ENCODE measurements around the gene C5orf63. TPM values are rescaled to one million over a fixed set of nuclear protein-coding genes. Genes with fewer than 3 reads are reported as not detected.

The C5orf63 gene
- total and polyA plus RNA-seq, 10 of the 15 experiments (the other 5 are each of a cell fraction or from before 2014, with no cell fraction given) = 8.7 to 54.3 (median 11.9) TPM

GRCh38 chr5:127085796-127086195 is 12.5 kb upstream of the C5orf63 start:
- ChIA-PET CTCF (interaction anchor here (0.7 to 1.5 kb wide), 3 partner anchors 9 to 228 kb away, joined by 3 to 4 read pairs (median 4); partner anchors contain the start of gene C5orf63), POLR2A (interaction anchor here (0.5 kb wide), 1 partner anchor 51 kb away, joined by 3 read pairs; no protein-coding TSS in a partner anchor), RAD21 (ENCODE audit: unreplicated experiment) (interaction anchor here (0.8 kb wide), 1 partner anchor 249 kb away, joined by 3 read pairs; no protein-coding TSS in a partner anchor), SMC1A (ENCODE audit: uncharacterized antibody, unreplicated experiment) (interaction anchor here (0.6 to 1.0 kb wide), 2 partner anchors 59 to 111 kb away, joined by 3 read pairs; no protein-coding TSS in a partner anchor)
- 39% methylated on average over 5 of the region's 5 CpGs for WGBS (ENCODE audit: insufficient coverage, insufficient replicate concordance, low lambda C conversion rate, missing lambda C conversion rate)
- Histone ChIP-seq H3K9me3 (replicated peaks; ENCODE audit: control insufficient read depth, insufficient read depth, low read length) (no peaks in the 10 kb centered on the region), H2AFZ (ENCODE audit: control insufficient read depth, low read depth, low read length) (no peak overlapping the region), H3K27ac (ENCODE audit: control insufficient read depth, insufficient read depth) (no peak overlapping the region), H3K4me3 (no peak overlapping the region), H3K9ac (ENCODE audit: control insufficient read depth, insufficient read depth, low read length) (no peak overlapping the region), H3K4me2 (ENCODE audit: control insufficient read depth, insufficient read depth) (no peak overlapping the region), H3K27me3 (replicated peaks in 1 of 2; ENCODE audit: control insufficient read depth in 2 of 2, insufficient read depth in 2 of 2, low read length in 1 of 2) (no peaks in the 10 kb centered on the region), H3K36me3 (ENCODE audit: control insufficient read depth in 2 of 2, insufficient read depth in 2 of 2, low read length in 1 of 2) (no peaks in the 10 kb centered on the region), H3K4me1 (ENCODE audit: control insufficient read depth, insufficient read depth, low read length) (no peaks in the 10 kb centered on the region), H3K79me2 (ENCODE audit: control insufficient read depth, insufficient read depth, low read length) (no peaks in the 10 kb centered on the region), H4K20me1 (ENCODE audit: control insufficient read depth, insufficient read depth) (no peaks in the 10 kb centered on the region)
- intact Hi-C loops (cut with micrococcal nuclease; ENCODE audit: unreplicated experiment) = no loop called here
- in situ Hi-C loops (cut with MboI) = no loop called here
- ATAC-seq (no peak), DNase-seq (ENCODE audit: low read depth, low spot score) (no peak), FAIRE-seq (no peak)
- no TSS peak for BruUV-seq (replicated peaks)
- TF ChIP-seq IKZF2 (IDR thresholded peaks at IDR 0.05) = no peak
- TF ChIP-seq TAF1 (IDR thresholded peaks at IDR 0.05; ENCODE audit: borderline replicate concordance, low read depth, low read length) = no peak
- TF ChIP-seq NR2F1 (conservative IDR thresholded peaks at IDR 0.05) = no peak
- TF ChIP-seq EED (IDR thresholded peaks at IDR 0.05; ENCODE audit: low read depth) = no peak
- no peak for TF ChIP-seq BHLHE40 (IDR thresholded peaks at IDR 0.05; ENCODE audit: borderline replicate concordance in 1 of 2, low read depth in 2 of 2, low read length in 1 of 2)
- TF ChIP-seq ATF7 (IDR thresholded peaks at IDR 0.05; ENCODE audit: low read depth) = no peak
- no peak for TF ChIP-seq JUNB (IDR thresholded peaks at IDR 0.05)
- no peak for TF ChIP-seq CBFB (IDR thresholded peaks at IDR 0.05; ENCODE audit: low read depth)
- TF ChIP-seq CBX5 (IDR thresholded peaks at IDR 0.05; ENCODE audit: low read depth) = no peak
- TF ChIP-seq ASH2L (IDR thresholded peaks at IDR 0.05; ENCODE audit: borderline replicate concordance, low read depth) = no peak
- TF ChIP-seq, protein P1, sequence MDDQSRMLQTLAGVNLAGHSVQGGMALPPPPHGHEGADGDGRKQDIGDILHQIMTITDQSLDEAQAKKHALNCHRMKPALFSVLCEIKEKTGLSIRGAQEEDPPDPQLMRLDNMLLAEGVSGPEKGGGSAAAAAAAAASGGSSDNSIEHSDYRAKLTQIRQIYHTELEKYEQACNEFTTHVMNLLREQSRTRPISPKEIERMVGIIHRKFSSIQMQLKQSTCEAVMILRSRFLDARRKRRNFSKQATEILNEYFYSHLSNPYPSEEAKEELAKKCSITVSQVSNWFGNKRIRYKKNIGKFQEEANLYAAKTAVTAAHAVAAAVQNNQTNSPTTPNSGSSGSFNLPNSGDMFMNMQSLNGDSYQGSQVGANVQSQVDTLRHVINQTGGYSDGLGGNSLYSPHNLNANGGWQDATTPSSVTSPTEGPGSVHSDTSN (IDR thresholded peaks at IDR 0.05; ENCODE audit: insufficient replicate concordance, low read depth, low read length) = no peak
- TF ChIP-seq HDGF (IDR thresholded peaks at IDR 0.05) = no peak
- no peak for TF ChIP-seq ZBTB11 (CRISPR knock-in tag; IDR thresholded peaks at IDR 0.05)
- no peak for TF ChIP-seq KLF5 (IDR thresholded peaks at IDR 0.05; ENCODE audit: partially characterized antibody)
- TF ChIP-seq PRDM15 (CRISPR knock-in tag; IDR thresholded peaks at IDR 0.05) = no peak
- TF ChIP-seq, protein P2, sequence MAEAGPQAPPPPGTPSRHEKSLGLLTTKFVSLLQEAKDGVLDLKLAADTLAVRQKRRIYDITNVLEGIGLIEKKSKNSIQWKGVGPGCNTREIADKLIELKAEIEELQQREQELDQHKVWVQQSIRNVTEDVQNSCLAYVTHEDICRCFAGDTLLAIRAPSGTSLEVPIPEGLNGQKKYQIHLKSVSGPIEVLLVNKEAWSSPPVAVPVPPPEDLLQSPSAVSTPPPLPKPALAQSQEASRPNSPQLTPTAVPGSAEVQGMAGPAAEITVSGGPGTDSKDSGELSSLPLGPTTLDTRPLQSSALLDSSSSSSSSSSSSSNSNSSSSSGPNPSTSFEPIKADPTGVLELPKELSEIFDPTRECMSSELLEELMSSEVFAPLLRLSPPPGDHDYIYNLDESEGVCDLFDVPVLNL (IDR thresholded peaks at IDR 0.05; ENCODE audit: low read depth, low read length) = no peak

Measured in GM12878 (cell line).